Natural killer cell (primary cell): ENCODE measurements around the gene SMTNL1. TPM values are rescaled to one million over a fixed set of nuclear protein-coding genes. Genes with fewer than 3 reads are reported as not detected.
A peak's percentile ranks its signal among the peaks of the same experiment; 100 is the strongest.

Source experiments
- ATAC-seq, 3 donors: fragments of 150-1000 bp in 2 of 3; fragments of 200-7000 bp in 1 of 3; cut with Tn5 transposase; 1 replicate in 1 of 3; 2 replicates in 2 of 3; pipeline ENCODE4 v1.10.0; 2021; ENCODE audit warnings: mild to moderate bottlenecking in 2 of 3, moderate library complexity in 2 of 3
- DNase-seq, 2 donors: peaks; one replicate each; pipeline versions ENCODE4 v3.0.0 to v3.0.0-alpha.2; 2013 to 2021; ENCODE audit warnings: mixed read lengths in 1 of 2
- H3K27ac ChIP-seq: one replicate; pipeline ENCODE4 v1.5.1; 2013; ENCODE audit warnings: mild to moderate bottlenecking, low read length
- H3K27me3 ChIP-seq: one replicate; pipeline ENCODE4 v1.6.1; 2013; ENCODE audit warnings: low read length; ENCODE audit not compliant: control insufficient read depth, insufficient read depth
- H3K36me3 ChIP-seq: one replicate; pipeline ENCODE4 v1.6.1; 2013; ENCODE audit warnings: low read length; ENCODE audit not compliant: control insufficient read depth, insufficient read depth
- H3K4me1 ChIP-seq: one replicate; pipeline ENCODE4 v1.6.1; 2013; ENCODE audit warnings: low read length; ENCODE audit not compliant: control insufficient read depth, insufficient read depth
- H3K4me3 ChIP-seq: one replicate; pipeline ENCODE4 v1.5.1; 2013; ENCODE audit warnings: low read length
- H3K9me3 ChIP-seq: one replicate; pipeline ENCODE4 v1.6.1; 2013; ENCODE audit warnings: low read length; ENCODE audit not compliant: control insufficient read depth, insufficient read depth
- H3K27ac Mint-ChIP-seq, 2 donors: one replicate each; pipeline ENCODE4 v1.8.0; 2022; ENCODE audit warnings: mild to moderate bottlenecking in 2 of 2, mixed read lengths in 2 of 2, moderate library complexity in 1 of 2
- H3K27me3 Mint-ChIP-seq, 2 donors: one replicate each; pipeline ENCODE4 v1.8.0; 2022; ENCODE audit warnings: low read depth in 2 of 2, mixed read lengths in 2 of 2
- H3K36me3 Mint-ChIP-seq: one replicate; pipeline ENCODE4 v1.8.0; 2022; ENCODE audit warnings: mixed read lengths
- H3K4me1 Mint-ChIP-seq, 2 donors: one replicate each; pipeline ENCODE4 v1.8.0; 2022; ENCODE audit warnings: mixed read lengths in 2 of 2
- H3K4me3 Mint-ChIP-seq: one replicate; pipeline ENCODE4 v1.8.0; 2022; ENCODE audit warnings: mild to moderate bottlenecking, moderate library complexity, mixed read lengths
- H3K9me3 Mint-ChIP-seq, 2 donors: one replicate each; pipeline ENCODE4 v1.8.0; 2022; ENCODE audit warnings: mixed read lengths in 2 of 2
- CTCF ChIP-seq: fragments of 200-600 bp; IDR thresholded peaks from one replicate; pipeline ENCODE4 v1.8.0; 2022; ENCODE audit warnings: antibody characterized with exemption
- WGBS: methylation state at CpG from one replicate; pipeline ENCODE4 v1.1.7; 2013; ENCODE audit warnings: missing lambda C conversion rate; ENCODE audit not compliant: insufficient coverage; 5-methylcytosine and 5-hydroxymethylcytosine counted together
- intact Hi-C: fragments of 100-400 bp; cut with micrococcal nuclease; formaldehyde crosslinking; loops from one replicate; pipeline ENCODE4 v1.14.2; 2022
- total RNA-seq, 4 donors: library from RNA; stranded (reverse); fragments of 120-200 nt in 1 of 4; gene quantifications; one replicate each; pipeline versions ENCODE4 v1.2.3 to v1.2.4, GENCODE V29; 2013 to 2022

SMTNL1 gene
- total RNA-seq, 3 donors from 2014 or later (not counting 1 experiment from before 2014, with no cell fraction given), result not detected

- under 1% methylated on average over 66 of the region's 66 CpGs for whole genome bisulfite sequencing
- H3K27ac Mint-ChIP-seq, result peak within 1 kb of the TSS; percentile 72 to 89
- Histone ChIP-seq H3K36me3 (no peaks in the 10 kb centered on the region), H3K4me3 (peak within 1 kb of the TSS; percentile 92), H3K27me3 (no peaks in the 10 kb centered on the region), H3K4me1 (peaks cover 20% of the 10 kb centered on the region), H3K27ac (no peak within 1 kb of the TSS), H3K9me3 (no peaks in the 10 kb centered on the region)
- peaks cover 17 to 41% of the 10 kb centered on the region in 2 donors for H3K4me1 Mint-ChIP-seq
- no peak for TF ChIP-seq CTCF
- H3K4me3 Mint-ChIP-seq, result peak within 1 kb of the TSS; percentile 100
- intact Hi-C loops, result no loop called here
- H3K36me3 Mint-ChIP-seq, result no peaks in the 10 kb centered on the region
- no peaks in the 10 kb centered on the region for H3K27me3 Mint-ChIP-seq
- no peaks in the 10 kb centered on the region for H3K9me3 Mint-ChIP-seq
- DNase-seq (peak; percentile 19 to 37), ATAC-seq (peak; percentile 38 to 52 (median 46))
Observed at GRCh38 chr11:57515332-57516060, 21.9 kb upstream of the SMTNL1 start, which contains the start of gene SLC43A1. TSS of gene SLC43A1 (minus strand) at chr11:57515702. CDS start at chr11:57514111, 1,591 bp downstream.

GRCh38 chr11:57516061-57516443 lies 21.3 kb upstream of the SMTNL1 start:
- ATAC-seq, result no peak
- no peak overlapping the region for H3K27ac ChIP-seq

GRCh38 chr11:57521116-57521515 lies 16.3 kb upstream of the SMTNL1 start:
- Mint-ChIP-seq H3K9me3 (no peaks in the 10 kb centered on the region), H3K4me1 (peaks cover 1 to 2% of the 10 kb centered on the region in 2 donors), H3K27me3 (peaks cover 0 to 3% of the 10 kb centered on the region in 2 donors), H3K36me3 (no peaks in the 10 kb centered on the region), H3K4me3 (no peak overlapping the region), H3K27ac (no peak overlapping the region)
- intact Hi-C loops, result no loop called here
- H3K4me1 ChIP-seq, result no peaks in the 10 kb centered on the region
- no peak for TF ChIP-seq CTCF
- no peak overlapping the region for H3K4me3 ChIP-seq
- DNase-seq (no peak), ATAC-seq (no peak)
- H3K27me3 ChIP-seq, result no peaks in the 10 kb centered on the region
- 94% methylated on average over 1 of the region's 2 CpGs for WGBS
- H3K36me3 ChIP-seq, result no peaks in the 10 kb centered on the region
- H3K9me3 ChIP-seq, result no peaks in the 10 kb centered on the region
- no peak overlapping the region for H3K27ac ChIP-seq

More at GRCh38 chr11:57516061-57516443, 21.3 kb upstream of the SMTNL1 start:
- H3K36me3 ChIP-seq, result no peaks in the 10 kb centered on the region
- Mint-ChIP-seq H3K4me3 (peak overlapping the region; percentile 100), H3K4me1 (peaks cover 17 to 41% of the 10 kb centered on the region in 2 donors), H3K27me3 (no peaks in the 10 kb centered on the region), H3K36me3 (no peaks in the 10 kb centered on the region), H3K27ac (peak overlapping the region in 1 of 2 donors; percentile 89), H3K9me3 (no peaks in the 10 kb centered on the region)
- no peak for TF ChIP-seq CTCF
- no peaks in the 10 kb centered on the region for H3K9me3 ChIP-seq
- intact Hi-C loops, result no loop called here
- WGBS, result 4% methylated on average over 5 of the region's 5 CpGs
- DNase-seq, result no peak
- H3K4me1 ChIP-seq, result peaks cover 20% of the 10 kb centered on the region
- H3K4me3 ChIP-seq, result peak overlapping the region; percentile 92
- H3K27me3 ChIP-seq, result no peaks in the 10 kb centered on the region
